ENCODE results near the gene KRT32. TPM values are rescaled to one million over a fixed set of nuclear protein-coding genes. Genes with fewer than 3 reads are reported as not detected.

The KRT32 gene
- total and polyA plus RNA-seq, 12 donors = not detected

GRCh38 chr17:41498276-41498675, 31.1 kb upstream of the KRT32 start:
- Histone ChIP-seq H3K9me3 (replicated peaks in 1 of 3) (no peaks in the 10 kb centered on the region), H3K4me1 (replicated peaks in 1 of 2) (no peaks in the 10 kb centered on the region), H3K27ac (no peak overlapping the region), H3K4me3 (no peak overlapping the region), H3K36me3 (replicated peaks in 1 of 2) (no peaks in the 10 kb centered on the region), H3K27me3 (no peaks in the 10 kb centered on the region)
- TF ChIP-seq CTCF (IDR thresholded peaks at IDR 0.05) (no peak), POLR2A (IDR thresholded peaks at IDR 0.05) (no peak)
- WGBS, 4 donors = 60 to 71% (median 66%) methylated on average over 6 of the region's 6 CpGs
- intact Hi-C loops (cut with DNase I) = no loop called here
- no peak for DNase-seq

GRCh38 chr17:41496803-41497484, 29.8 kb upstream of the KRT32 start:
- intact Hi-C loops (cut with DNase I) = no loop called here
- Histone ChIP-seq H3K9me3 (replicated peaks in 1 of 3) (no peaks in the 10 kb centered on the region), H3K4me1 (replicated peaks in 1 of 2) (peaks cover 0 to 6% of the 10 kb centered on the region in 2 donors), H3K27ac (no peak overlapping the region), H3K27me3 (no peaks in the 10 kb centered on the region), H3K36me3 (replicated peaks in 1 of 2) (no peaks in the 10 kb centered on the region), H3K4me3 (no peak overlapping the region)
- peak; percentile 49 to 78 (median 68) for DNase-seq
- 58 to 84% (median 64%) methylated on average over 8 to 12 of the region's 12 CpGs for WGBS, 4 donors
- TF ChIP-seq POLR2A (IDR thresholded peaks at IDR 0.05) (no peak), CTCF (IDR thresholded peaks at IDR 0.05) (peak; percentile 29 to 76 (median 57))

GRCh38 chr17:41494524-41494923, 27.3 kb upstream of the KRT32 start:
- Histone ChIP-seq H3K9me3 (replicated peaks in 1 of 3) (no peaks in the 10 kb centered on the region), H3K27me3 (no peaks in the 10 kb centered on the region), H3K27ac (no peak overlapping the region), H3K4me1 (replicated peaks in 1 of 2) (peaks cover 0 to 6% of the 10 kb centered on the region in 2 donors), H3K4me3 (no peak overlapping the region), H3K36me3 (replicated peaks in 1 of 2) (no peaks in the 10 kb centered on the region)
- no peak for DNase-seq
- 8 to 61% (median 57%) methylated on average over 1 to 2 of the region's 2 CpGs for WGBS, 4 donors
- intact Hi-C loops (cut with DNase I) = no loop called here
- no peak for TF ChIP-seq POLR2A (IDR thresholded peaks at IDR 0.05)
- no peak for TF ChIP-seq CTCF (IDR thresholded peaks at IDR 0.05)

GRCh38 chr17:41492771-41493170, 25.6 kb upstream of the KRT32 start:
- no peaks in the 10 kb centered on the region for H3K9me3 ChIP-seq (replicated peaks in 1 of 3)
- peak overlapping the region in 2 of 5 donors; percentile 65 to 70 for H3K27ac ChIP-seq
- H3K36me3 ChIP-seq (replicated peaks in 1 of 2) = no peaks in the 10 kb centered on the region
- WGBS, 4 donors = 12 to 36% (median 28%) methylated on average over 3 to 4 of the region's 4 CpGs
- intact Hi-C loops (cut with DNase I) = no loop called here
- TF ChIP-seq CTCF (IDR thresholded peaks at IDR 0.05) (no peak), POLR2A (IDR thresholded peaks at IDR 0.05) (no peak)
- DNase-seq = peak in 4 of 7 donors; percentile 29 to 39 (median 34)
- H3K4me1 ChIP-seq (replicated peaks in 1 of 2) = peaks cover 0 to 6% of the 10 kb centered on the region in 2 donors
- H3K4me3 ChIP-seq = no peak overlapping the region
- H3K27me3 ChIP-seq = no peaks in the 10 kb centered on the region
